Chondrocyte (in vitro differentiated cells): Measurements from ENCODE around the gene ERBB4. TPM values are rescaled to one million over a fixed set of nuclear protein-coding genes. Genes with fewer than 3 reads are reported as not detected.
A peak's percentile ranks its signal among the peaks of the same experiment; 100 is the strongest.

Experiments used
- DNase-seq: peaks from one replicate; pipeline ENCODE4 v3.0.0; 2021; ENCODE audit warnings: mixed read lengths, low spot score
- H3K27ac Mint-ChIP-seq: one replicate; pipeline ENCODE4 v1.8.0; 2021; ENCODE audit warnings: mild to moderate bottlenecking, moderate library complexity, mixed read lengths; ENCODE audit not compliant: unreplicated experiment
- H3K27me3 Mint-ChIP-seq: 2 replicates; pipeline ENCODE4 v1.8.0; 2021; ENCODE audit warnings: low read depth, mixed read lengths
- H3K36me3 Mint-ChIP-seq: 2 replicates; pipeline ENCODE4 v1.8.0; 2021; ENCODE audit warnings: low read depth, mixed read lengths
- H3K4me1 Mint-ChIP-seq: 2 replicates; pipeline ENCODE4 v1.8.0; 2021; ENCODE audit warnings: low read depth, mild to moderate bottlenecking, mixed read lengths
- H3K4me3 Mint-ChIP-seq: one replicate; pipeline ENCODE4 v1.8.0; 2021; ENCODE audit warnings: mild to moderate bottlenecking, moderate library complexity, mixed read lengths; ENCODE audit not compliant: unreplicated experiment
- H3K9me3 Mint-ChIP-seq: 2 replicates; pipeline ENCODE4 v1.8.0; 2021; ENCODE audit warnings: low read depth, mixed read lengths
- total RNA-seq: library from RNA; stranded (reverse); gene quantifications from 3 replicates; pipeline ENCODE4 v1.2.1, GENCODE V29; 2021
- TF ChIP-seq, protein P1 (sequence below): fragments of 200-600 bp; sonication (generic); IDR thresholded peaks from 2 replicates; pipeline ENCODE4 v1.5.0; 2021; ENCODE audit warnings: antibody characterized with exemption, mild to moderate bottlenecking, moderate library complexity

ERBB4 gene
- total RNA-seq, 1 donor from 2014 or later: 1.3 TPM

DNA sequence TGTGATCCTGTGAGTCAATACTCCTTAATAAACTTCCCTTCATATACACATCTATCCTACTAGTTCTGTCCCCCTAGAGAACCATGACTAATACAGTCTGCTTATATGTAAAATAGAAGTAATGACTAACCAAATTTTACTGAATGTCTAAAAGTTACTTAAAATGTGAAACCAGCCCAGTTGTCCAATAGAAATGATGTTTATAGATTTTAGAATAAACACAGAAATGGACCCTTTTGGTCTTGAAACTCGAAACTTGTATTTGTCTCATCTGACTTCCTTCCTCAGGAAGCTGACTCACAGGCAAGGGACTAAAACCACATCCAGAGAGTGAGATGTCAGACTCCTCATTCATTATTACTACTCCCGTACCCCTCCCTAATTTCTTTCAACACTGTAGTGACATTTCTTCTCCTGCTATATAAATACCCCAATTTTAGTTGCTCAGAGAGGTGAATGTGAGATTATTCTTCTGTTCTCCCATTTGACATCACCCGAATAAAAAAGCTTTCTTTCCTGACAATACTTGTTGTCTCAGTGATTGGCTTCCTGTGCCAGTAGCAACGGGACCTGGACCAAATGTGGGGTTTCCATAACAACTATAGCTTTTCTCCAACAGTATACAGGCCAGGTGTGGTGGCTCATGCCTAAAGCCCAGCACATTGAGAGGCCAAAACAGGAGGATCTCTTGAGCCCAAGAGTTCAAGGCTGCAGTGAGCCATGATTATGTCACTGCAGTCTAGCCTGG, 486.0 kb downstream of the ERBB4 start:
- peak overlapping the region; percentile 0 for H3K27ac Mint-ChIP-seq
- no peaks in the 10 kb centered on the region for H3K27me3 Mint-ChIP-seq
- peaks cover 43% of the 10 kb centered on the region for H3K9me3 Mint-ChIP-seq
- DNase-seq: no peak
- TF ChIP-seq, protein P1, sequence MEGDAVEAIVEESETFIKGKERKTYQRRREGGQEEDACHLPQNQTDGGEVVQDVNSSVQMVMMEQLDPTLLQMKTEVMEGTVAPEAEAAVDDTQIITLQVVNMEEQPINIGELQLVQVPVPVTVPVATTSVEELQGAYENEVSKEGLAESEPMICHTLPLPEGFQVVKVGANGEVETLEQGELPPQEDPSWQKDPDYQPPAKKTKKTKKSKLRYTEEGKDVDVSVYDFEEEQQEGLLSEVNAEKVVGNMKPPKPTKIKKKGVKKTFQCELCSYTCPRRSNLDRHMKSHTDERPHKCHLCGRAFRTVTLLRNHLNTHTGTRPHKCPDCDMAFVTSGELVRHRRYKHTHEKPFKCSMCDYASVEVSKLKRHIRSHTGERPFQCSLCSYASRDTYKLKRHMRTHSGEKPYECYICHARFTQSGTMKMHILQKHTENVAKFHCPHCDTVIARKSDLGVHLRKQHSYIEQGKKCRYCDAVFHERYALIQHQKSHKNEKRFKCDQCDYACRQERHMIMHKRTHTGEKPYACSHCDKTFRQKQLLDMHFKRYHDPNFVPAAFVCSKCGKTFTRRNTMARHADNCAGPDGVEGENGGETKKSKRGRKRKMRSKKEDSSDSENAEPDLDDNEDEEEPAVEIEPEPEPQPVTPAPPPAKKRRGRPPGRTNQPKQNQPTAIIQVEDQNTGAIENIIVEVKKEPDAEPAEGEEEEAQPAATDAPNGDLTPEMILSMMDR: no peak
- H3K4me1 Mint-ChIP-seq: peaks cover 8% of the 10 kb centered on the region
- peaks cover 21% of the 10 kb centered on the region for H3K36me3 Mint-ChIP-seq
- no peak overlapping the region for H3K4me3 Mint-ChIP-seq

DNA sequence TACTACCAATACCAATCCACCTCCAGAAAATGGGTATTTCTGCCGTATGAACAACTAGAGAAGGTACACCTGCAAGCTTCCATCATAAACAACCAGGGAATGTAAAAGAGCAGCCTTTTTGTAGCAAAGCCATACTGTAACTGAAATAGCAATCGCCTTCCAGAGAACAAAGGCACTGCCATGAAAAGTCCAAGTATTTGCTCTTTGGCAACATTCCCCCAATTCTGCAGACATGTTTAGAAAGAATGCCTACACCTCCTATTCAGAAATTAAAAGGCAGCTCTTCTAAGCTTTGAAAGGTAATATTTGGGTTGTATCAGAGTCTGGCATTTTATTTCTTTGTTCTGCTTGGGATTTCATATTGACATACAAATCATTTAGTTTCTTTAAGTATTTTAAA, 487.7 kb downstream of the ERBB4 start:
- H3K27ac Mint-ChIP-seq: no peak overlapping the region
- no peak for DNase-seq

DNA sequence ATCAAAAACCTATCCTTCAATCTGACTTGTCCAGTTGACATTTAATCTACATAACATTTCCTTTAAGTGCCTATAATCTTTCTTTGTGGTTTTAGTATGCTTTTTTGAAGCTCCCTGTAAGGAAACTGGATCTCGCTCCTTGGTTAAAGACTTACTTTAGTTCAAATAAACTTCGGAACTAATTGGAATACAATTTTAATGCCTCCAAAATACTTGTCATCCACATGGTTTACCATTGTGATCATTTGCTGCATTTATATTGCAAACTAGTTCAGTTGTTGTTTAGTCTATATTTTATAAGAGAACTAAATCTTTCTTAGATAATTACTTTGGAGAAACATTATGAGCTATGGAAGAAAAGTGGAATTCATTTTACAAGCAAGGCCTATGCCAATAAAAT, 496.0 kb downstream of the ERBB4 start:
- Mint-ChIP-seq H3K36me3 (no peaks in the 10 kb centered on the region), H3K4me1 (peaks cover 7% of the 10 kb centered on the region), H3K9me3 (peaks cover 3% of the 10 kb centered on the region), H3K4me3 (no peak overlapping the region), H3K27ac (no peak overlapping the region), H3K27me3 (no peaks in the 10 kb centered on the region)
- DNase-seq: no peak
- TF ChIP-seq, protein P1: no peak

More for the DNA sequence above, 487.7 kb downstream of the ERBB4 start:
- TF ChIP-seq, protein P1: no peak
- Mint-ChIP-seq H3K9me3 (peaks cover 26% of the 10 kb centered on the region), H3K36me3 (peaks cover 13% of the 10 kb centered on the region), H3K4me3 (no peak overlapping the region), H3K27me3 (no peaks in the 10 kb centered on the region), H3K4me1 (peaks cover 8% of the 10 kb centered on the region)

DNA sequence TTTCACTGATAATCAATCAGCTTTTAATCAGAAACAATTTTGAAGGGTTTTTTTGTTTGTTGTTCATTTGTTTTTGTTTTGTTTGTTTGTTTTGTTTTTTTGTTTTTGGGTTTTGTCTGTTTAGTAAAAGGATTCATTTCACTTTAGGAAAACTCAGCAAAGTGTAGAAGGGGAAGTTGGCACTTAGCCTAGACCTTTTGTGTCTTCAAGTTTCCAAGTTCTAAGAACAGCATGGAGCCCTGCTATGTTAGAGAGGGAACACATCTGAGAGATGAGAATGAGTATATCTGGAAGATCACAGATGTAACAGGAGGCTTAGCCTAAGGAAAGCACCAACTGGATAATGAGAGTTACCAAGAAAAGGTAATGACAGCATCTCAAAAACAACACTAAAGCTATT, 501.5 kb downstream of the ERBB4 start:
- Mint-ChIP-seq H3K27ac (no peak overlapping the region), H3K4me3 (no peak overlapping the region)

DNA sequence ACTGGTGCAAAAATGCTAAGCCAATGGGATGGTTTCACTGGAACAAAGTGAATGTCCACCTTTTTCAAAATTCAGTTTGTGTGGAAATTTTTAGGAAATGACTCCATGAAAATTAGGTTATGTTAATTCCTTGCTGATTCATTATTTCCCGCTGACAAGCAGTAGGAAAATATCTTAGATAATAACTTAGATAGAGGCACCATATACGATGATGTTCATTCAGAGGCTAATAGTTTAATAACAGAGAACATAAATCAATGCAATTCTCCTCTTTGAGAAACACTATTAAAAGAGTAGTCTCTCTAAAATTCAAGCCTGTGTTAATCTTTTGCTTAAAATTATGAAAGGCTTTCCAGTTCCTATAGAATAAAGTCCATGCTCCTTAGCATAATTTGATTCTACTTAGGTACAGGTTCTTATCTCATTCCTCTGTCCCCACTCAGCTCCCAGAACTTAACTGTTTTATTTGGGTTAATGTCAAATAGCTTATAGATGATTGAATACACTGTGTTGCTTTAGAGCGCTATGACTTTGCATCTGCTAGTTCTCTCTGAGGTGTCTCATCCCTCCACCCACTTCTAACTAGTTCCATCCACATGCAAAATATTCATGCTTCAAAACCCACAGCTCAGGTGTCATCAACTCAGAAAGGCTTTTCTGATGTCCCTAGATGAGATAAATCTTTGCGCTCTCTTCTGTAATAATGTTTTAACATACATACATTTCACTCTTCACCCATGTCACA, 503.6 kb downstream of the ERBB4 start:
- no peaks in the 10 kb centered on the region for H3K27me3 Mint-ChIP-seq
- no peak for DNase-seq
- no peak overlapping the region for H3K4me3 Mint-ChIP-seq
- H3K27ac Mint-ChIP-seq: peak overlapping the region; percentile 47
- TF ChIP-seq, protein P1: no peak
- H3K4me1 Mint-ChIP-seq: peaks cover 58% of the 10 kb centered on the region
- H3K36me3 Mint-ChIP-seq: no peaks in the 10 kb centered on the region
- H3K9me3 Mint-ChIP-seq: no peaks in the 10 kb centered on the region

More for the DNA sequence above, 501.5 kb downstream of the ERBB4 start:
- TF ChIP-seq, protein P1: no peak
- H3K9me3 Mint-ChIP-seq: peaks cover 3% of the 10 kb centered on the region
- no peaks in the 10 kb centered on the region for H3K27me3 Mint-ChIP-seq
- peaks cover 37% of the 10 kb centered on the region for H3K4me1 Mint-ChIP-seq
- DNase-seq: no peak
- no peaks in the 10 kb centered on the region for H3K36me3 Mint-ChIP-seq
